ENCODE results near the gene ZNG1C.
"Not testable (repeated sequence)": the region's sequence is repeated elsewhere in the genome, so short reads cannot be mapped to it uniquely, and the experiment has no call there.

ZNG1C gene

GRCh38 chr9:68241683-68242082, at the start of gene ZNG1C:
TSS of gene ZNG1C (plus strand) at chr9:68241983. CDS start at chr9:68242032, 49 bp downstream.
- not testable (repeated sequence) for H3K9me3 ChIP-seq (ENCODE audit: low read length); H2AFZ ChIP-seq (ENCODE audit: low read depth, low read length); H3K4me1 ChIP-seq (ENCODE audit: insufficient read depth, low read length); H3K36me3 ChIP-seq (ENCODE audit: insufficient read depth, low read length); H3K27me3 ChIP-seq (ENCODE audit: insufficient read depth, low read length); H3K4me3 ChIP-seq (ENCODE audit: low read length)

GRCh38 chr9:68242437-68242836, 654 bp downstream of the ZNG1C start:
- H3K4me3 ChIP-seq (ENCODE audit: low read length); H3K36me3 ChIP-seq (ENCODE audit: insufficient read depth, low read length); H3K9me3 ChIP-seq (ENCODE audit: low read length); H3K4me1 ChIP-seq (ENCODE audit: insufficient read depth, low read length); H2AFZ ChIP-seq (ENCODE audit: low read depth, low read length); H3K27me3 ChIP-seq (ENCODE audit: insufficient read depth, low read length): not testable (repeated sequence)

- not testable (repeated sequence) for H3K4me1 ChIP-seq (ENCODE audit: insufficient read depth, low read length); H3K4me3 ChIP-seq (ENCODE audit: low read length); H2AFZ ChIP-seq (ENCODE audit: low read depth, low read length); H3K9me3 ChIP-seq (ENCODE audit: low read length); H3K36me3 ChIP-seq (ENCODE audit: insufficient read depth, low read length); H3K27me3 ChIP-seq (ENCODE audit: insufficient read depth, low read length)
These were observed 39.3 kb downstream of the ZNG1C start for GRCh38 chr9:68281041-68281440.

- H3K27me3 ChIP-seq (ENCODE audit: insufficient read depth, low read length); H2AFZ ChIP-seq (ENCODE audit: low read depth, low read length); H3K4me1 ChIP-seq (ENCODE audit: insufficient read depth, low read length); H3K9me3 ChIP-seq (ENCODE audit: low read length); H3K4me3 ChIP-seq (ENCODE audit: low read length); H3K36me3 ChIP-seq (ENCODE audit: insufficient read depth, low read length): not testable (repeated sequence)
These were observed 60.8 kb downstream of the ZNG1C start, which contains the start of gene FOXD4L3 for GRCh38 chr9:68302567-68302966. TSS of gene FOXD4L3 (plus strand) at chr9:68302867. CDS start at chr9:68302952, 85 bp downstream.

- not testable (repeated sequence) for H3K4me1 ChIP-seq (ENCODE audit: insufficient read depth, low read length); H3K4me3 ChIP-seq (ENCODE audit: low read length); H2AFZ ChIP-seq (ENCODE audit: low read depth, low read length); H3K27me3 ChIP-seq (ENCODE audit: insufficient read depth, low read length); H3K9me3 ChIP-seq (ENCODE audit: low read length); H3K36me3 ChIP-seq (ENCODE audit: insufficient read depth, low read length)
These were observed 62.0 kb downstream of the ZNG1C start for GRCh38 chr9:68303771-68304170.

- not testable (repeated sequence) for H3K36me3 ChIP-seq (ENCODE audit: insufficient read depth, low read length); H3K27me3 ChIP-seq (ENCODE audit: insufficient read depth, low read length); H2AFZ ChIP-seq (ENCODE audit: low read depth, low read length); H3K4me1 ChIP-seq (ENCODE audit: insufficient read depth, low read length); H3K9me3 ChIP-seq (ENCODE audit: low read length); H3K4me3 ChIP-seq (ENCODE audit: low read length)
These were observed 62.4 kb downstream of the ZNG1C start for GRCh38 chr9:68304212-68304611.

GRCh38 chr9:68304777-68305176, 63.0 kb downstream of the ZNG1C start:
- H3K27me3 ChIP-seq (ENCODE audit: insufficient read depth, low read length); H2AFZ ChIP-seq (ENCODE audit: low read depth, low read length); H3K9me3 ChIP-seq (ENCODE audit: low read length); H3K36me3 ChIP-seq (ENCODE audit: insufficient read depth, low read length); H3K4me1 ChIP-seq (ENCODE audit: insufficient read depth, low read length); H3K4me3 ChIP-seq (ENCODE audit: low read length): not testable (repeated sequence)

GRCh38 chr9:68305680-68306285, 64.0 kb downstream of the ZNG1C start:
- not testable (repeated sequence) for H3K36me3 ChIP-seq (ENCODE audit: insufficient read depth, low read length); H3K4me3 ChIP-seq (ENCODE audit: low read length); H3K9me3 ChIP-seq (ENCODE audit: low read length); H3K4me1 ChIP-seq (ENCODE audit: insufficient read depth, low read length); H2AFZ ChIP-seq (ENCODE audit: low read depth, low read length); H3K27me3 ChIP-seq (ENCODE audit: insufficient read depth, low read length)

GRCh38 chr9:68306391-68306964, 64.7 kb downstream of the ZNG1C start:
- not testable (repeated sequence) for H3K4me1 ChIP-seq (ENCODE audit: insufficient read depth, low read length); H3K4me3 ChIP-seq (ENCODE audit: low read length); H3K9me3 ChIP-seq (ENCODE audit: low read length); H2AFZ ChIP-seq (ENCODE audit: low read depth, low read length); H3K36me3 ChIP-seq (ENCODE audit: insufficient read depth, low read length); H3K27me3 ChIP-seq (ENCODE audit: insufficient read depth, low read length)

- not testable (repeated sequence) for H3K36me3 ChIP-seq (ENCODE audit: insufficient read depth, low read length); H3K4me3 ChIP-seq (ENCODE audit: low read length); H2AFZ ChIP-seq (ENCODE audit: low read depth, low read length); H3K9me3 ChIP-seq (ENCODE audit: low read length); H3K27me3 ChIP-seq (ENCODE audit: insufficient read depth, low read length); H3K4me1 ChIP-seq (ENCODE audit: insufficient read depth, low read length)
These were observed 65.3 kb downstream of the ZNG1C start for GRCh38 chr9:68307127-68307526.

GRCh38 chr9:68307654-68308053, 65.9 kb downstream of the ZNG1C start:
- H3K36me3 ChIP-seq (ENCODE audit: insufficient read depth, low read length); H3K4me3 ChIP-seq (ENCODE audit: low read length); H3K9me3 ChIP-seq (ENCODE audit: low read length); H3K27me3 ChIP-seq (ENCODE audit: insufficient read depth, low read length); H2AFZ ChIP-seq (ENCODE audit: low read depth, low read length); H3K4me1 ChIP-seq (ENCODE audit: insufficient read depth, low read length): not testable (repeated sequence)

GRCh38 chr9:68311208-68311607, 69.4 kb downstream of the ZNG1C start:
- not testable (repeated sequence) for H3K4me1 ChIP-seq (ENCODE audit: insufficient read depth, low read length); H2AFZ ChIP-seq (ENCODE audit: low read depth, low read length); H3K9me3 ChIP-seq (ENCODE audit: low read length); H3K4me3 ChIP-seq (ENCODE audit: low read length); H3K36me3 ChIP-seq (ENCODE audit: insufficient read depth, low read length); H3K27me3 ChIP-seq (ENCODE audit: insufficient read depth, low read length)

GRCh38 chr9:68318209-68318608, 76.4 kb downstream of the ZNG1C start:
- H3K4me3 ChIP-seq (ENCODE audit: low read length); H2AFZ ChIP-seq (ENCODE audit: low read depth, low read length): not testable (repeated sequence)

GRCh38 chr9:68323749-68324148, 82.0 kb downstream of the ZNG1C start:
- not testable (repeated sequence) for H3K36me3 ChIP-seq (ENCODE audit: insufficient read depth, low read length); H3K27me3 ChIP-seq (ENCODE audit: insufficient read depth, low read length); H3K4me1 ChIP-seq (ENCODE audit: insufficient read depth, low read length); H3K9me3 ChIP-seq (ENCODE audit: low read length); H2AFZ ChIP-seq (ENCODE audit: low read depth, low read length); H3K4me3 ChIP-seq (ENCODE audit: low read length)

More at GRCh38 chr9:68318209-68318608, 76.4 kb downstream of the ZNG1C start:
- H3K36me3 ChIP-seq (ENCODE audit: insufficient read depth, low read length); H3K9me3 ChIP-seq (ENCODE audit: low read length); H3K4me1 ChIP-seq (ENCODE audit: insufficient read depth, low read length); H3K27me3 ChIP-seq (ENCODE audit: insufficient read depth, low read length): not testable (repeated sequence)
